ENCODE measurements around the gene PLCD3. TPM values are rescaled to one million over a fixed set of nuclear protein-coding genes. Genes with fewer than 3 reads are reported as not detected.

Gene PLCD3
- total and polyA plus RNA-seq, 9 of the 15 experiments (the other 6 are each of a cell fraction or from before 2014, with no cell fraction given), result 0.20 to 22.6 (median 7.5) TPM

- TF ChIP-seq THAP7 (CRISPR knock-in tag; IDR thresholded peaks at IDR 0.05), result no peak
- TF ChIP-seq CTBP1 (IDR thresholded peaks at IDR 0.05; ENCODE audit: borderline replicate concordance), result 0 out of 2 replicates have a peak, but pooled peaks have one; percentile 38
- no peak for TF ChIP-seq ZNF175 (CRISPR knock-in tag; IDR thresholded peaks at IDR 0.05; ENCODE audit: low read depth)
- TF ChIP-seq CBFA2T2 (conservative IDR thresholded peaks at IDR 0.05), result no peak
- no peak for TF ChIP-seq TCF15 (CRISPR knock-in tag; IDR thresholded peaks at IDR 0.05)
- no peak for TF ChIP-seq RREB1 (CRISPR knock-in tag; IDR thresholded peaks at IDR 0.05)
- TF ChIP-seq SMARCE1 (IDR thresholded peaks at IDR 0.05), result no peak
- no peak for TF ChIP-seq ZFPM2 (CRISPR knock-in tag; IDR thresholded peaks at IDR 0.05)
- no peak for TF ChIP-seq DIDO1 (tag; IDR thresholded peaks at IDR 0.05; ENCODE audit: low read depth)
- no peak for TF ChIP-seq SETDB1 (IDR thresholded peaks at IDR 0.05; ENCODE audit: low read length)
- TF ChIP-seq ZBTB7A (IDR thresholded peaks at IDR 0.05; ENCODE audit: borderline replicate concordance, control insufficient read depth, low read depth, low read length), result peak; percentile 100
- no peak for TF ChIP-seq ZNF584 (CRISPR knock-in tag; IDR thresholded peaks at IDR 0.05; ENCODE audit: low read depth)
- TF ChIP-seq MAFK (IDR thresholded peaks at IDR 0.05; ENCODE audit: low read length), result no peak
- no peak for TF ChIP-seq HLTF (IDR thresholded peaks at IDR 0.05)
- TF ChIP-seq HMGN3 (IDR thresholded peaks at IDR 0.05; ENCODE audit: borderline replicate concordance, extremely low read depth, insufficient read length, low read depth, low read length), result peak; percentile 10
- TF ChIP-seq ZNF512 (tag; IDR thresholded peaks at IDR 0.05), result no peak
- TF ChIP-seq CBX3 (IDR thresholded peaks at IDR 0.05; ENCODE audit: borderline replicate concordance in 1 of 2, low read length in 2 of 2), result no peak
- TF ChIP-seq SIN3A (IDR thresholded peaks at IDR 0.05; ENCODE audit: borderline replicate concordance in 2 of 2, control insufficient read depth in 1 of 2, low read depth in 2 of 2, low read length in 2 of 2), result peak in 1 of 2 experiments; percentile 48; a peak in 1 of 4 replicates
- TF ChIP-seq RBM14 (IDR thresholded peaks at IDR 0.05; ENCODE audit: borderline replicate concordance, insufficient read depth, low read depth, low read length), result no peak
Observed at GRCh38 chr17:45131616-45132319, 547 bp downstream of the PLCD3 start (continued).

Data from K562 (cell line).